Right hindlimb (tissue), 1 donor: ENCODE data around the gene CENPP.

Experiments
- DNase-seq: peaks from one replicate; pipeline ENCODE4 v3.0.0-alpha.2; 2018

CENPP gene

GRCh38 chr9:92644278-92644677 is 318.5 kb downstream of the CENPP start:
- no peak for DNase-seq

GRCh38 chr9:92645041-92645440 is 319.3 kb downstream of the CENPP start:
- no peak for DNase-seq

GRCh38 chr9:92647671-92648473 is 322.1 kb downstream of the CENPP start:
- no peak for DNase-seq

- no peak for DNase-seq
Measured at GRCh38 chr9:92648474-92648971, 322.8 kb downstream of the CENPP start.

- DNase-seq: no peak
Measured at GRCh38 chr9:92649007-92649406, 323.3 kb downstream of the CENPP start.

- no peak for DNase-seq
Measured at GRCh38 chr9:92650296-92650695, 324.5 kb downstream of the CENPP start.

GRCh38 chr9:92650839-92651621 is 325.3 kb downstream of the CENPP start:
- no peak for DNase-seq

- no peak for DNase-seq
Measured at GRCh38 chr9:92652461-92652860, 326.7 kb downstream of the CENPP start.

GRCh38 chr9:92654481-92655301 is 328.9 kb downstream of the CENPP start:
- no peak for DNase-seq

- DNase-seq: no peak
Measured at GRCh38 chr9:92655366-92655765, 329.6 kb downstream of the CENPP start.

GRCh38 chr9:92655896-92656536 is 330.3 kb downstream of the CENPP start:
- no peak for DNase-seq

- DNase-seq: no peak
Measured at GRCh38 chr9:92656537-92656925, 330.8 kb downstream of the CENPP start.

- no peak for DNase-seq
Measured at GRCh38 chr9:92657296-92658094, 331.7 kb downstream of the CENPP start.

- DNase-seq: no peak
Measured at GRCh38 chr9:92658176-92658575, 332.4 kb downstream of the CENPP start.

GRCh38 chr9:92658611-92659010 is 332.9 kb downstream of the CENPP start:
- no peak for DNase-seq

- no peak for DNase-seq
Measured at GRCh38 chr9:92659601-92660000, 333.8 kb downstream of the CENPP start.

- no peak for DNase-seq
Measured at GRCh38 chr9:92660266-92660665, 334.5 kb downstream of the CENPP start.

GRCh38 chr9:92661127-92661526 is 335.4 kb downstream of the CENPP start:
- DNase-seq: no peak

- DNase-seq: no peak
Measured at GRCh38 chr9:92661743-92662142, 336.0 kb downstream of the CENPP start.

GRCh38 chr9:92663126-92663525 is 337.4 kb downstream of the CENPP start:
- DNase-seq: no peak

GRCh38 chr9:92663951-92664350 is 338.2 kb downstream of the CENPP start:
- no peak for DNase-seq
